Measurements from ENCODE around the gene CD84.

The CD84 gene

GRCh38 chr1:160542303-160542945 lies 36.9 kb downstream of the CD84 start:
- Histone ChIP-seq H4K20me1 (ENCODE audit: low read depth, low read length) (no peaks in the 10 kb centered on the region), H3K9me3 (ENCODE audit: insufficient read depth, low read length) (no peaks in the 10 kb centered on the region), H3K4me3 (ENCODE audit: insufficient read depth, low read length, poor library complexity, severe bottlenecking) (no peak overlapping the region), H3K36me3 (ENCODE audit: low read length) (no peaks in the 10 kb centered on the region), H3K27ac (ENCODE audit: low read depth, low read length) (no peak overlapping the region; the same call in 1 of the 2 replicates), H3K79me2 (ENCODE audit: insufficient read depth, low read length) (no peaks in the 10 kb centered on the region), H3K27me3 (ENCODE audit: low read length) (no peaks in the 10 kb centered on the region), H3K9me2 (replicated peaks; ENCODE audit: insufficient read depth, low read length) (no peaks in the 10 kb centered on the region), H3K4me2 (ENCODE audit: low read depth, low read length, poor library complexity, severe bottlenecking) (no peak overlapping the region), H2AFZ (ENCODE audit: low read depth, low read length, severe bottlenecking) (no peak overlapping the region), H3F3A (ENCODE audit: insufficient read depth) (no peaks in the 10 kb centered on the region), H3K9ac (ENCODE audit: low read length) (no peak overlapping the region)
- TF ChIP-seq CTCF (IDR thresholded peaks at IDR 0.05; ENCODE audit: insufficient read depth, low read length, poor library complexity, severe bottlenecking), result no peak
- no peak for TF ChIP-seq EZH2phosphoT487 (conservative IDR thresholded peaks at IDR 0.05; ENCODE audit: low read length)

GRCh38 chr1:160541622-160542302 lies 37.5 kb downstream of the CD84 start:
- Histone ChIP-seq H3K9me3 (ENCODE audit: insufficient read depth, low read length) (no peaks in the 10 kb centered on the region), H3K27me3 (ENCODE audit: low read length) (no peaks in the 10 kb centered on the region), H3K27ac (ENCODE audit: low read depth, low read length) (no peak overlapping the region; the same call in 1 of the 2 replicates), H3K79me2 (ENCODE audit: insufficient read depth, low read length) (no peaks in the 10 kb centered on the region), H3K4me3 (ENCODE audit: insufficient read depth, low read length, poor library complexity, severe bottlenecking) (no peak overlapping the region), H3K4me2 (ENCODE audit: low read depth, low read length, poor library complexity, severe bottlenecking) (no peak overlapping the region), H4K20me1 (ENCODE audit: low read depth, low read length) (no peaks in the 10 kb centered on the region), H2AFZ (ENCODE audit: low read depth, low read length, severe bottlenecking) (no peak overlapping the region), H3K36me3 (ENCODE audit: low read length) (no peaks in the 10 kb centered on the region), H3K9me2 (replicated peaks; ENCODE audit: insufficient read depth, low read length) (no peaks in the 10 kb centered on the region), H3F3A (ENCODE audit: insufficient read depth) (no peaks in the 10 kb centered on the region), H3K9ac (ENCODE audit: low read length) (no peak overlapping the region)
- TF ChIP-seq EZH2phosphoT487 (conservative IDR thresholded peaks at IDR 0.05; ENCODE audit: low read length) (no peak), CTCF (IDR thresholded peaks at IDR 0.05; ENCODE audit: insufficient read depth, low read length, poor library complexity, severe bottlenecking) (no peak)

GRCh38 chr1:160540859-160541233 lies 38.5 kb downstream of the CD84 start:
- Histone ChIP-seq H3F3A (ENCODE audit: insufficient read depth) (no peaks in the 10 kb centered on the region), H3K9me2 (replicated peaks; ENCODE audit: insufficient read depth, low read length) (no peaks in the 10 kb centered on the region), H3K79me2 (ENCODE audit: insufficient read depth, low read length) (no peaks in the 10 kb centered on the region), H3K4me3 (ENCODE audit: insufficient read depth, low read length, poor library complexity, severe bottlenecking) (no peak overlapping the region), H3K9me3 (ENCODE audit: insufficient read depth, low read length) (peaks cover 3% of the 10 kb centered on the region; the same call in 1 of the 2 replicates), H3K9ac (ENCODE audit: low read length) (peak overlapping the region; percentile 33), H3K36me3 (ENCODE audit: low read length) (0 out of 2 replicates have a peak, but pooled peaks cover 2% of the 10 kb centered on the region), H3K27ac (ENCODE audit: low read depth, low read length) (peak overlapping the region; percentile 77), H3K27me3 (ENCODE audit: low read length) (no peaks in the 10 kb centered on the region), H3K4me2 (ENCODE audit: low read depth, low read length, poor library complexity, severe bottlenecking) (peak overlapping the region; percentile 56), H2AFZ (ENCODE audit: low read depth, low read length, severe bottlenecking) (peak overlapping the region; percentile 20), H4K20me1 (ENCODE audit: low read depth, low read length) (no peaks in the 10 kb centered on the region)
- TF ChIP-seq EZH2phosphoT487 (conservative IDR thresholded peaks at IDR 0.05; ENCODE audit: low read length), result no peak
